DOHH2 (cell line): ENCODE results near the gene CHCHD1.

Source experiments
- CTCF ChIP-seq: fragments of 200-600 bp; sonication (generic); IDR thresholded peaks from one replicate; pipeline ENCODE4 v1.5.1; 2014; ENCODE audit warnings: antibody characterized with exemption, mild to moderate bottlenecking, low read depth, low read length; ENCODE audit not compliant: poor library complexity, severe bottlenecking
- EZH2phosphoT487 ChIP-seq: fragments of 200-600 bp; sonication (generic); IDR thresholded peaks from 2 replicates; pipeline ENCODE4 v1.6.1; 2017; ENCODE audit warnings: borderline replicate concordance, mild to moderate bottlenecking, antibody characterized with exemption, low read length, moderate library complexity, mixed read lengths

GRCh38 chr10:73771722-73772280 lies 10.0 kb upstream of the CHCHD1 start:
- TF ChIP-seq CTCF (no peak), EZH2phosphoT487 (no peak)
